Neural cell (in vitro differentiated cells): ENCODE measurements around the gene ZNF600.
"Not testable (repeated sequence)": the region's sequence is repeated elsewhere in the genome, so short reads cannot be mapped to it uniquely, and the experiment has no call there.

ENCODE experiments used
- POLR2AphosphoS5 ChIP-seq: IDR thresholded peaks from 2 replicates; pipeline ENCODE4 v1.6.1; 2012
- RAD21 ChIP-seq: fragments of 450-650 bp; conservative IDR thresholded peaks from 2 replicates; pipeline ENCODE4 v1.6.1; 2014; ENCODE audit warnings: antibody characterized with exemption, mild to moderate bottlenecking, moderate library complexity
- TF ChIP-seq, protein P1 (sequence below): fragments of 450-650 bp; IDR thresholded peaks from 2 replicates; pipeline ENCODE4 v1.5.1; 2014; ENCODE audit warnings: antibody characterized with exemption, mild to moderate bottlenecking, moderate library complexity; ENCODE audit not compliant: poor library complexity, severe bottlenecking
- TF ChIP-seq, protein P2 (sequence below): IDR thresholded peaks from 2 replicates; pipeline ENCODE4 v1.6.1; 2012; ENCODE audit warnings: borderline replicate concordance

DNA sequence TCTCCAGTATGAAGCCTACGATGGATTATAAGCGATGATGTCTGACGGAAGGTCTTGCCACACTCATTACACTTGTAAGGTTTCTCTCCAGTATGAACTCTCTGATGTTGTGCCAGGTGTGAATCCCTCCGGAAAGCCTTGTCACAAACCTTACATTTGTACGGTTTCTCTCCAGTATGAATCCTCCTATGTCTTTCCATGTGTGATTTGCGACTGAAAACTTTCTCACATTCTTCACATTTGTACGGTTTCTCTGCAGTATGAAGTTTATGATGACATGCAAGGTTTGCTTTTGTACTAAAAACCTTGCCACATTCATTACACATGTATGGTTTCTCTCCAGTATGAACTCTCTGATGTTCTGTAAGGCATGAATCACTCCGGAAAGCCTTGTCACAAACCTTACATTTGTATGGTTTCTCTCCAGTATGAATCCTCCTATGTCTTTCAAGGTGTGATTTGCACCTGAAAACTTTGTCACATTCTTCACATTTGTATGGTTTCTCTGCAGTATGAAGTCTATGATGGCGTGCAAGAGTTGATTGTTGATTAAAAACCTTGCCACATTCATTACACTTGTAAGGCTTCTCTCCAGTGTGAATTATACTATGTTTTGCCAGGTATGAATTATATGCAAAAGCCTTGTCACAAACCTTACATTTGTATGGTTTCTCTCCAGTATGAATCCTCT lies 13.5 kb upstream of the ZNF600 start:
- not testable (repeated sequence) for TF ChIP-seq POLR2AphosphoS5, RAD21
- TF ChIP-seq, protein P1, sequence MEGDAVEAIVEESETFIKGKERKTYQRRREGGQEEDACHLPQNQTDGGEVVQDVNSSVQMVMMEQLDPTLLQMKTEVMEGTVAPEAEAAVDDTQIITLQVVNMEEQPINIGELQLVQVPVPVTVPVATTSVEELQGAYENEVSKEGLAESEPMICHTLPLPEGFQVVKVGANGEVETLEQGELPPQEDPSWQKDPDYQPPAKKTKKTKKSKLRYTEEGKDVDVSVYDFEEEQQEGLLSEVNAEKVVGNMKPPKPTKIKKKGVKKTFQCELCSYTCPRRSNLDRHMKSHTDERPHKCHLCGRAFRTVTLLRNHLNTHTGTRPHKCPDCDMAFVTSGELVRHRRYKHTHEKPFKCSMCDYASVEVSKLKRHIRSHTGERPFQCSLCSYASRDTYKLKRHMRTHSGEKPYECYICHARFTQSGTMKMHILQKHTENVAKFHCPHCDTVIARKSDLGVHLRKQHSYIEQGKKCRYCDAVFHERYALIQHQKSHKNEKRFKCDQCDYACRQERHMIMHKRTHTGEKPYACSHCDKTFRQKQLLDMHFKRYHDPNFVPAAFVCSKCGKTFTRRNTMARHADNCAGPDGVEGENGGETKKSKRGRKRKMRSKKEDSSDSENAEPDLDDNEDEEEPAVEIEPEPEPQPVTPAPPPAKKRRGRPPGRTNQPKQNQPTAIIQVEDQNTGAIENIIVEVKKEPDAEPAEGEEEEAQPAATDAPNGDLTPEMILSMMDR = not testable (repeated sequence)
- TF ChIP-seq, protein P2, sequence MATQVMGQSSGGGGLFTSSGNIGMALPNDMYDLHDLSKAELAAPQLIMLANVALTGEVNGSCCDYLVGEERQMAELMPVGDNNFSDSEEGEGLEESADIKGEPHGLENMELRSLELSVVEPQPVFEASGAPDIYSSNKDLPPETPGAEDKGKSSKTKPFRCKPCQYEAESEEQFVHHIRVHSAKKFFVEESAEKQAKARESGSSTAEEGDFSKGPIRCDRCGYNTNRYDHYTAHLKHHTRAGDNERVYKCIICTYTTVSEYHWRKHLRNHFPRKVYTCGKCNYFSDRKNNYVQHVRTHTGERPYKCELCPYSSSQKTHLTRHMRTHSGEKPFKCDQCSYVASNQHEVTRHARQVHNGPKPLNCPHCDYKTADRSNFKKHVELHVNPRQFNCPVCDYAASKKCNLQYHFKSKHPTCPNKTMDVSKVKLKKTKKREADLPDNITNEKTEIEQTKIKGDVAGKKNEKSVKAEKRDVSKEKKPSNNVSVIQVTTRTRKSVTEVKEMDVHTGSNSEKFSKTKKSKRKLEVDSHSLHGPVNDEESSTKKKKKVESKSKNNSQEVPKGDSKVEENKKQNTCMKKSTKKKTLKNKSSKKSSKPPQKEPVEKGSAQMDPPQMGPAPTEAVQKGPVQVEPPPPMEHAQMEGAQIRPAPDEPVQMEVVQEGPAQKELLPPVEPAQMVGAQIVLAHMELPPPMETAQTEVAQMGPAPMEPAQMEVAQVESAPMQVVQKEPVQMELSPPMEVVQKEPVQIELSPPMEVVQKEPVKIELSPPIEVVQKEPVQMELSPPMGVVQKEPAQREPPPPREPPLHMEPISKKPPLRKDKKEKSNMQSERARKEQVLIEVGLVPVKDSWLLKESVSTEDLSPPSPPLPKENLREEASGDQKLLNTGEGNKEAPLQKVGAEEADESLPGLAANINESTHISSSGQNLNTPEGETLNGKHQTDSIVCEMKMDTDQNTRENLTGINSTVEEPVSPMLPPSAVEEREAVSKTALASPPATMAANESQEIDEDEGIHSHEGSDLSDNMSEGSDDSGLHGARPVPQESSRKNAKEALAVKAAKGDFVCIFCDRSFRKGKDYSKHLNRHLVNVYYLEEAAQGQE = not testable (repeated sequence)
